ENCODE measurements around the gene MRPL37. TPM values are rescaled to one million over a fixed set of nuclear protein-coding genes. Genes with fewer than 3 reads are reported as not detected.

MRPL37 gene
- total and polyA plus RNA-seq, 2 of the 4 experiments (the other 2 are of a cell fraction), result 42.8 to 132 TPM

- TF ChIP-seq CHD1 (IDR thresholded peaks at IDR 0.05; ENCODE audit: low read depth, low read length), result no peak
These were observed 21.3 kb downstream of the MRPL37 start (continued) for GRCh38 chr1:54221113-54221834.

- BruUV-seq (replicated peaks), result no TSS peak
- no peak overlapping the region for H2BK120ac ChIP-seq (ENCODE audit: low read depth, low read length)
- no peaks in the 10 kb centered on the region for H3K9me3 ChIP-seq (ENCODE audit: control insufficient read depth, insufficient read depth, low read length)
- H4K91ac ChIP-seq (ENCODE audit: insufficient read depth, low read depth, low read length), result no peak overlapping the region
- no peak for ATAC-seq (ENCODE audit: low read depth)
- POLR2A ChIA-PET (ENCODE audit: unreplicated experiment), result no interaction called here
- no peak overlapping the region for H4K5ac ChIP-seq (ENCODE audit: low read depth, low read length)
- H4K20me1 ChIP-seq (ENCODE audit: insufficient read depth, low read length), result peaks cover 19% of the 10 kb centered on the region
- no peak overlapping the region for H2AK5ac ChIP-seq (ENCODE audit: low read depth, low read length)
- no peak for TF ChIP-seq RCOR1 (IDR thresholded peaks at IDR 0.05; ENCODE audit: insufficient replicate concordance, low read length)
- TF ChIP-seq MXI1 (IDR thresholded peaks at IDR 0.05; ENCODE audit: borderline replicate concordance, low read depth, low read length), result no peak
- TF ChIP-seq POLR2A (IDR thresholded peaks at IDR 0.05; ENCODE audit: low read depth, low read length), result no peak
- TF ChIP-seq CEBPB (IDR thresholded peaks at IDR 0.05; ENCODE audit: low read depth, low read length), result no peak
- TF ChIP-seq CHD1 (IDR thresholded peaks at IDR 0.05; ENCODE audit: low read depth, low read length), result no peak
- no peak for TF ChIP-seq BHLHE40 (IDR thresholded peaks at IDR 0.05; ENCODE audit: low read depth, low read length)
- no peak for TF ChIP-seq USF2 (IDR thresholded peaks at IDR 0.05; ENCODE audit: low read depth, low read length)
- no peak for TF ChIP-seq RAD21 (IDR thresholded peaks at IDR 0.05; ENCODE audit: low read length)
- H3K9me1 ChIP-seq (ENCODE audit: insufficient read depth, low read length), result peaks cover 25% of the 10 kb centered on the region
- H3K18ac ChIP-seq (ENCODE audit: low read depth, low read length), result no peak overlapping the region
- in situ Hi-C loops (cut with MboI; ENCODE audit: low sequenced_read_pairs) (loop anchor here (25.0 kb wide), 1 partner anchor 360 kb away; no protein-coding TSS in a partner anchor), dilution Hi-C loops (cut with HindIII; ENCODE audit: low sequenced_read_pairs, unreplicated experiment) (no loop called here), intact Hi-C loops (cut with micrococcal nuclease) (loop anchor here (10.0 kb wide), 1 partner anchor 183 kb away; the partner anchor contains the start of gene SSBP3)
- no peak overlapping the region for H3K4me3 ChIP-seq (ENCODE audit: insufficient read depth, low read depth, low read length)
- no peak overlapping the region for H2BK15ac ChIP-seq (ENCODE audit: low read depth, low read length)
- no peak overlapping the region for H2BK20ac ChIP-seq (ENCODE audit: low read depth, low read length)
- H3K4me2 ChIP-seq (ENCODE audit: low read depth, low read length), result no peak overlapping the region
- peaks cover 0 to 9% of the 10 kb centered on the region in 2 experiments; a peak in 1 of 4 replicates for H3K79me1 ChIP-seq (ENCODE audit: low read depth in 1 of 2, low read length in 2 of 2)
- H3K9ac ChIP-seq (ENCODE audit: low read depth, low read length), result no peak overlapping the region
- H2BK5ac ChIP-seq (ENCODE audit: low read depth, low read length, poor library complexity, severe bottlenecking), result no peak overlapping the region
- no peak for DNase-seq
- peaks cover 14% of the 10 kb centered on the region for H3K4me1 ChIP-seq (ENCODE audit: control insufficient read depth, insufficient read depth, low read length)
- peak overlapping the region; percentile 43 for H2AFZ ChIP-seq (replicated peaks; ENCODE audit: low read length, poor library complexity)
- CTCF ChIA-PET, result no interaction called here
- H3K56ac ChIP-seq (ENCODE audit: extremely low read depth, insufficient read depth, low read length), result no peak overlapping the region
- H3K23ac ChIP-seq (ENCODE audit: low read depth, low read length), result no peak overlapping the region
- peaks cover 27% of the 10 kb centered on the region for H3K36me3 ChIP-seq (ENCODE audit: control insufficient read depth, insufficient read depth, low read length)
- H4K8ac ChIP-seq (ENCODE audit: low read depth in 2 of 2, low read length in 2 of 2), result no peak overlapping the region
- H3K27ac ChIP-seq (ENCODE audit: insufficient read depth, low read length), result no peak overlapping the region
- no peak overlapping the region for H2AK9ac ChIP-seq (replicated peaks; ENCODE audit: low read depth, low read length, poor library complexity)
- no peak overlapping the region for H3K14ac ChIP-seq (replicated peaks; ENCODE audit: low read depth, low read length)
- no peak overlapping the region for H3K4ac ChIP-seq (ENCODE audit: low read depth, low read length)
- no peaks in the 10 kb centered on the region for H3K27me3 ChIP-seq (ENCODE audit: control insufficient read depth, insufficient read depth, low read length)
- WGBS, 2 experiments (ENCODE audit: extremely low coverage in 2 of 2, insufficient read length in 1 of 2), result no CpG with 5 or more reads among the region's 7 CpGs
These were observed 22.0 kb downstream of the MRPL37 start for GRCh38 chr1:54221867-54222484.

Measured in IMR-90 (cell line).